CD14-positive monocyte (primary cell): Measurements from ENCODE around the gene CBX5. TPM values are rescaled to one million over a fixed set of nuclear protein-coding genes. Genes with fewer than 3 reads are reported as not detected.

Experiments
- DNase-seq, 3 donors: peaks; one replicate each; pipeline ENCODE4 v3.0.0-alpha.2; 2011 to 2022
- H2AFZ ChIP-seq: 2 replicates; pipeline ENCODE4 v1.6.0; 2012; ENCODE audit warnings: mild to moderate bottlenecking, low read depth, low read length, inconsistent platforms; ENCODE audit not compliant: insufficient read depth, poor library complexity, severe bottlenecking
- H3K27ac ChIP-seq, 2 donors: 1 replicate in 1 of 2; 2 replicates in 1 of 2; pipeline ENCODE4 v1.5.1; 2012 to 2013; ENCODE audit warnings: low read length in 2 of 2, control low read depth in 1 of 2, inconsistent platforms in 1 of 2, low read depth in 1 of 2, mild to moderate bottlenecking in 1 of 2
- H3K27me3 ChIP-seq, 2 donors: one replicate each; pipeline versions ENCODE4 v1.6.0 to v1.6.1; 2011 to 2013; ENCODE audit warnings: low read length in 2 of 2; ENCODE audit not compliant: control insufficient read depth in 2 of 2, insufficient read depth in 2 of 2
- H3K36me3 ChIP-seq, 2 donors: replicated peaks in 1 of 2; 1 replicate in 1 of 2; 2 replicates in 1 of 2; pipeline versions ENCODE4 v1.5.1 to v1.6.1; 2012 to 2013; ENCODE audit warnings: low read length in 2 of 2, control low read depth in 1 of 2, inconsistent platforms in 1 of 2, mild to moderate bottlenecking in 1 of 2; ENCODE audit not compliant: insufficient read depth in 2 of 2, control insufficient read depth in 1 of 2
- H3K4me1 ChIP-seq, 2 donors: 1 replicate in 1 of 2; 2 replicates in 1 of 2; pipeline versions ENCODE4 v1.5.1 to v1.6.1; 2012 to 2013; ENCODE audit warnings: low read length in 2 of 2, control low read depth in 1 of 2, inconsistent platforms in 1 of 2, mild to moderate bottlenecking in 1 of 2, moderate library complexity in 1 of 2; ENCODE audit not compliant: insufficient read depth in 2 of 2, control insufficient read depth in 1 of 2
- H3K4me2 ChIP-seq: replicated peaks from 2 replicates; pipeline ENCODE3; 2012; ENCODE audit warnings: low read length, moderate library complexity, mild to moderate bottlenecking; ENCODE audit not compliant: poor library complexity, severe bottlenecking; ENCODE audit errors: extremely low read depth
- H3K4me3 ChIP-seq, 3 experiments: fragments of 200-600 bp in 1 of 3; sonication (generic) in 1 of 3; replicated peaks in 1 of 3; 1 replicate in 2 of 3; 2 replicates in 1 of 3; pipeline ENCODE4 v1.5.1; 2011 to 2013; ENCODE audit warnings: low read length in 3 of 3, mild to moderate bottlenecking in 3 of 3, control low read depth in 2 of 3, low read depth in 2 of 3, inconsistent platforms in 1 of 3, moderate library complexity in 1 of 3
- H3K79me2 ChIP-seq: 2 replicates; pipeline ENCODE4 v1.6.0; 2012; ENCODE audit warnings: mild to moderate bottlenecking, control low read depth, inconsistent platforms, low read length, moderate library complexity; ENCODE audit not compliant: insufficient read depth
- H3K9ac ChIP-seq: 2 replicates; pipeline ENCODE4 v1.6.0; 2017; ENCODE audit warnings: low read length, mild to moderate bottlenecking; ENCODE audit not compliant: insufficient read depth, poor library complexity, severe bottlenecking
- H3K9me3 ChIP-seq, 2 donors: replicated peaks in 1 of 2; 1 replicate in 1 of 2; 2 replicates in 1 of 2; pipeline versions ENCODE4 v1.5.1 to v1.6.1; 2012 to 2013; ENCODE audit warnings: low read length in 2 of 2, control low read depth in 1 of 2; ENCODE audit not compliant: control insufficient read depth in 1 of 2, insufficient read depth in 1 of 2
- H4K20me1 ChIP-seq: 2 replicates; pipeline ENCODE4 v1.6.0; 2012; ENCODE audit warnings: mild to moderate bottlenecking, low read length, control low read depth, moderate library complexity; ENCODE audit not compliant: insufficient read depth
- H3K27ac Mint-ChIP-seq, 7 donors: one replicate each; pipeline ENCODE4 v1.8.0; 2020; ENCODE audit warnings: mild to moderate bottlenecking in 7 of 7, mixed read lengths in 7 of 7, moderate library complexity in 6 of 7, inconsistent platforms in 2 of 7
- H3K27me3 Mint-ChIP-seq, 3 donors: one replicate each; pipeline ENCODE4 v1.8.0; 2021 to 2022; ENCODE audit warnings: low read depth in 3 of 3, mild to moderate bottlenecking in 3 of 3, mixed read lengths in 3 of 3, moderate library complexity in 3 of 3, inconsistent platforms in 1 of 3
- H3K36me3 Mint-ChIP-seq, 2 donors: one replicate each; pipeline ENCODE4 v1.8.0; 2020; ENCODE audit warnings: mixed read lengths in 2 of 2, inconsistent platforms in 1 of 2, mild to moderate bottlenecking in 1 of 2
- H3K4me1 Mint-ChIP-seq: one replicate; pipeline ENCODE4 v1.8.0; 2020; ENCODE audit warnings: mild to moderate bottlenecking, mixed read lengths
- H3K4me3 Mint-ChIP-seq, 2 donors: one replicate each; pipeline ENCODE4 v1.8.0; 2020; ENCODE audit warnings: mild to moderate bottlenecking in 2 of 2, mixed read lengths in 2 of 2, moderate library complexity in 1 of 2
- H3K9me3 Mint-ChIP-seq, 7 donors: one replicate each; pipeline ENCODE4 v1.8.0; 2020 to 2022; ENCODE audit warnings: mixed read lengths in 7 of 7, mild to moderate bottlenecking in 6 of 7, moderate library complexity in 6 of 7, inconsistent platforms in 2 of 7
- WGBS: methylation state at CpG from one replicate; pipeline ENCODE4 v1.1.5; 2013; ENCODE audit warnings: missing lambda C conversion rate; ENCODE audit not compliant: insufficient coverage; 5-methylcytosine and 5-hydroxymethylcytosine counted together
- intact Hi-C, 2 donors: fragments of 100-400 bp; cut with micrococcal nuclease; formaldehyde crosslinking; loops; one replicate each; pipeline versions ENCODE4 v1.15.0 to v1.15.1; 2023
- polyA plus RNA-seq, 3 donors: library from polyadenylated mRNA; depleted of rRNA in 1 of 3; unstranded in 2 of 3; stranded (reverse) in 1 of 3; fragments of 300-500 nt in 2 of 3; fragments of >200 nt in 1 of 3; fragmentation: Illumina TruSeq in 2 of 3; gene quantifications; 1 replicate in 2 of 3; 2 replicates in 1 of 3; pipeline ENCODE4 v1.2.3, GENCODE V29; 2012 to 2021
- TF ChIP-seq, protein P1 (sequence below): fragments of 200-600 bp; IDR thresholded peaks from one replicate; pipeline ENCODE4 v1.8.0; 2022; ENCODE audit warnings: antibody characterized with exemption, mild to moderate bottlenecking

CBX5 gene
- polyA plus RNA-seq, 3 donors, result 2.9 to 5.4 (median 4.8) TPM

GRCh38 chr12:54273981-54274380 is 5.9 kb downstream of the CBX5 start:
- Mint-ChIP-seq H3K9me3 (no peaks in the 10 kb centered on the region), H3K4me1 (peaks cover 18% of the 10 kb centered on the region), H3K4me3 (no peak overlapping the region), H3K27ac (no peak overlapping the region), H3K27me3 (peaks cover 0 to 1% (median 0%) of the 10 kb centered on the region in 3 donors), H3K36me3 (peaks cover 11 to 22% of the 10 kb centered on the region in 2 donors)
- H3K27ac ChIP-seq, result no peak overlapping the region
- H3K79me2 ChIP-seq, result peaks cover 98% of the 10 kb centered on the region
- DNase-seq, result no peak
- WGBS, result no CpG with 5 or more reads among the region's 2 CpGs
- H3K9ac ChIP-seq, result no peak overlapping the region
- no peaks in the 10 kb centered on the region for H4K20me1 ChIP-seq
- no peaks in the 10 kb centered on the region for H3K9me3 ChIP-seq
- H3K4me3 ChIP-seq, result no peak overlapping the region
- no peaks in the 10 kb centered on the region for H3K27me3 ChIP-seq
- H3K4me2 ChIP-seq, result no peak overlapping the region
- peaks cover 6 to 23% of the 10 kb centered on the region in 2 donors for H3K36me3 ChIP-seq
- TF ChIP-seq, protein P1, sequence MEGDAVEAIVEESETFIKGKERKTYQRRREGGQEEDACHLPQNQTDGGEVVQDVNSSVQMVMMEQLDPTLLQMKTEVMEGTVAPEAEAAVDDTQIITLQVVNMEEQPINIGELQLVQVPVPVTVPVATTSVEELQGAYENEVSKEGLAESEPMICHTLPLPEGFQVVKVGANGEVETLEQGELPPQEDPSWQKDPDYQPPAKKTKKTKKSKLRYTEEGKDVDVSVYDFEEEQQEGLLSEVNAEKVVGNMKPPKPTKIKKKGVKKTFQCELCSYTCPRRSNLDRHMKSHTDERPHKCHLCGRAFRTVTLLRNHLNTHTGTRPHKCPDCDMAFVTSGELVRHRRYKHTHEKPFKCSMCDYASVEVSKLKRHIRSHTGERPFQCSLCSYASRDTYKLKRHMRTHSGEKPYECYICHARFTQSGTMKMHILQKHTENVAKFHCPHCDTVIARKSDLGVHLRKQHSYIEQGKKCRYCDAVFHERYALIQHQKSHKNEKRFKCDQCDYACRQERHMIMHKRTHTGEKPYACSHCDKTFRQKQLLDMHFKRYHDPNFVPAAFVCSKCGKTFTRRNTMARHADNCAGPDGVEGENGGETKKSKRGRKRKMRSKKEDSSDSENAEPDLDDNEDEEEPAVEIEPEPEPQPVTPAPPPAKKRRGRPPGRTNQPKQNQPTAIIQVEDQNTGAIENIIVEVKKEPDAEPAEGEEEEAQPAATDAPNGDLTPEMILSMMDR, result no peak
- intact Hi-C loops, result loop anchor here in 1 of 2 donors (10.0 kb wide), 1 partner anchor 51 kb away; the partner anchor contains the start of gene COPZ1
- H2AFZ ChIP-seq, result no peak overlapping the region
- H3K4me1 ChIP-seq, result peaks cover 22 to 26% of the 10 kb centered on the region in 2 donors

GRCh38 chr12:54272214-54272613 is 7.7 kb downstream of the CBX5 start:
- intact Hi-C loops, result loop anchor here in 1 of 2 donors (10.0 kb wide), 1 partner anchor 53 kb away; the partner anchor contains the start of gene COPZ1
- peaks cover 16% of the 10 kb centered on the region for H3K4me1 Mint-ChIP-seq
- H3K27ac Mint-ChIP-seq, result peak overlapping the region in 1 of 7 donors; percentile 21
- no peak overlapping the region for H3K27ac ChIP-seq
- H3K4me3 ChIP-seq, result no peak overlapping the region
- no peaks in the 10 kb centered on the region for H4K20me1 ChIP-seq
- peaks cover 4 to 10% of the 10 kb centered on the region in 2 donors for H3K4me1 ChIP-seq
- WGBS, result no CpG with 5 or more reads among the region's 1 CpG
- H3K36me3 Mint-ChIP-seq, result peaks cover 14 to 22% of the 10 kb centered on the region in 2 donors
- peaks cover 6 to 23% of the 10 kb centered on the region in 2 donors for H3K36me3 ChIP-seq
- TF ChIP-seq, protein P1, result no peak
- no peak for DNase-seq
- no peak overlapping the region for H3K4me3 Mint-ChIP-seq
- H3K27me3 Mint-ChIP-seq, result peaks cover 0 to 1% (median 0%) of the 10 kb centered on the region in 3 donors
- H3K9me3 Mint-ChIP-seq, result no peaks in the 10 kb centered on the region
- H3K9me3 ChIP-seq, result no peaks in the 10 kb centered on the region
- no peak overlapping the region for H2AFZ ChIP-seq
- H3K79me2 ChIP-seq, result peaks cover 98% of the 10 kb centered on the region
- H3K27me3 ChIP-seq, result no peaks in the 10 kb centered on the region
- no peak overlapping the region for H3K4me2 ChIP-seq
- H3K9ac ChIP-seq, result no peak overlapping the region
